ENCODE measurements around the gene PRSS35. TPM values are rescaled to one million over a fixed set of nuclear protein-coding genes. Genes with fewer than 3 reads are reported as not detected.
"Not testable (repeated sequence)": the region's sequence is repeated elsewhere in the genome, so short reads cannot be mapped to it uniquely, and the experiment has no call there.

Gene PRSS35
- total RNA-seq = 0.12 TPM in 1 of 2 replicates, not detected in the other

GRCh38 chr6:83511901-83512681, at the start of gene PRSS35:
Gene PRSS35 (plus strand): TSS chr6:83512534. CDS start chr6:83523442, 10,908 bp downstream.
- DNase-seq (ENCODE audit: extremely low read depth, low read depth, low spot score) = no peak

GRCh38 chr6:83463886-83464285, 48.4 kb upstream of the PRSS35 start:
- no peak for DNase-seq (ENCODE audit: extremely low read depth, low read depth, low spot score)

GRCh38 chr6:83464381-83465140, 47.8 kb upstream of the PRSS35 start:
- no peak for DNase-seq (ENCODE audit: extremely low read depth, low read depth, low spot score)

GRCh38 chr6:83466328-83466727, 46.0 kb upstream of the PRSS35 start:
- DNase-seq (ENCODE audit: extremely low read depth, low read depth, low spot score) = no peak

GRCh38 chr6:83467620-83468036, 44.7 kb upstream of the PRSS35 start:
- no peak for DNase-seq (ENCODE audit: extremely low read depth, low read depth, low spot score)

GRCh38 chr6:83470001-83470400, 42.3 kb upstream of the PRSS35 start:
- DNase-seq (ENCODE audit: extremely low read depth, low read depth, low spot score) = no peak

GRCh38 chr6:83470587-83470986, 41.7 kb upstream of the PRSS35 start:
- DNase-seq (ENCODE audit: extremely low read depth, low read depth, low spot score) = no peak

GRCh38 chr6:83472767-83473166, 39.6 kb upstream of the PRSS35 start:
- DNase-seq (ENCODE audit: extremely low read depth, low read depth, low spot score) = no peak

- DNase-seq (ENCODE audit: extremely low read depth, low read depth, low spot score) = no peak
These were observed 38.0 kb upstream of the PRSS35 start for GRCh38 chr6:83474309-83474708.

- no peak for DNase-seq (ENCODE audit: extremely low read depth, low read depth, low spot score)
These were observed 35.4 kb upstream of the PRSS35 start for GRCh38 chr6:83476971-83477370.

- DNase-seq (ENCODE audit: extremely low read depth, low read depth, low spot score) = no peak
These were observed 32.9 kb upstream of the PRSS35 start for GRCh38 chr6:83479389-83479788.

- DNase-seq (ENCODE audit: extremely low read depth, low read depth, low spot score) = no peak
These were observed 31.9 kb upstream of the PRSS35 start for GRCh38 chr6:83480470-83480869.

GRCh38 chr6:83481938-83482337, 30.4 kb upstream of the PRSS35 start:
- not testable (repeated sequence) for DNase-seq (ENCODE audit: extremely low read depth, low read depth, low spot score)

- no peak for DNase-seq (ENCODE audit: extremely low read depth, low read depth, low spot score)
These were observed 23.9 kb upstream of the PRSS35 start for GRCh38 chr6:83488448-83488847.

GRCh38 chr6:83488861-83489260, 23.5 kb upstream of the PRSS35 start:
- DNase-seq (ENCODE audit: extremely low read depth, low read depth, low spot score) = no peak

- DNase-seq (ENCODE audit: extremely low read depth, low read depth, low spot score) = no peak
These were observed 22.0 kb upstream of the PRSS35 start for GRCh38 chr6:83490217-83490807.

- DNase-seq (ENCODE audit: extremely low read depth, low read depth, low spot score) = no peak
These were observed 7.0 kb upstream of the PRSS35 start for GRCh38 chr6:83505356-83505755.

- DNase-seq (ENCODE audit: extremely low read depth, low read depth, low spot score) = no peak
These were observed 2.9 kb upstream of the PRSS35 start for GRCh38 chr6:83509441-83509840.

GRCh38 chr6:83510791-83511190, 1.5 kb upstream of the PRSS35 start:
- no peak for DNase-seq (ENCODE audit: extremely low read depth, low read depth, low spot score)

GRCh38 chr6:83511266-83511665, 1.1 kb upstream of the PRSS35 start:
- DNase-seq (ENCODE audit: extremely low read depth, low read depth, low spot score) = no peak

GRCh38 chr6:83514466-83514865, 2.1 kb downstream of the PRSS35 start:
- no peak for DNase-seq (ENCODE audit: extremely low read depth, low read depth, low spot score)
